ENCODE results near the gene DNM3. TPM values are rescaled to one million over a fixed set of nuclear protein-coding genes. Genes with fewer than 3 reads are reported as not detected.

Gene DNM3
- total RNA-seq, 3 donors from 2014 or later (not counting 1 experiment from before 2014, with no cell fraction given), result 2.5 to 3.3 (median 2.8) TPM

- no peak overlapping the region for H3K27ac Mint-ChIP-seq
These were observed 298.8 kb downstream of the DNM3 start for GRCh38 chr1:172140072-172140471.

DNA sequence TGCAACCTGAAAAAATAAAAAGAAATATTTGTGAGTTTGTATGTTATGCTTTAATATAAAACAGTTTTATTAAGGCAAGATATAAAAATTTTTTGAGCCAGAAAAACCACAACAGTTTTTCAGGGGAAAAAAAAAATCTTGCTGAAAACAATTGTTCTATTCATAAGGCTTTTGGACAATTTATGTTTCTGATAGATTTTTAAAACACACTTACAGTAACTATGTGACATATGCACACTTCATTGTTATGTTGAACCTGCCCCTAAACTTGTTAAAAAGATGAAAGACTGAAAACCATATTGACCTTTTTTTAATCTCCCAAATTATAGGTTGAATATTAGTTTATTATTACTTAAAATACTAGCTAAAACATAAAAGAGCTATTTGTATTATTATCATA lies 299.3 kb downstream of the DNM3 start:
- Histone ChIP-seq H3K27me3 (ENCODE audit: control insufficient read depth, insufficient read depth, low read length) (no peaks in the 10 kb centered on the region), H3K36me3 (ENCODE audit: control insufficient read depth, insufficient read depth, low read length) (no peaks in the 10 kb centered on the region), H3K27ac (ENCODE audit: low read length) (no peak overlapping the region), H3K9me3 (ENCODE audit: control insufficient read depth, insufficient read depth, low read length) (no peaks in the 10 kb centered on the region), H3K4me3 (ENCODE audit: low read length) (no peak overlapping the region), H3K4me1 (ENCODE audit: control insufficient read depth, insufficient read depth, low read length) (no peaks in the 10 kb centered on the region)
- DNase-seq, result no peak
- H3K9me3 Mint-ChIP-seq, result no peaks in the 10 kb centered on the region
- no peak overlapping the region for H3K4me3 Mint-ChIP-seq
- peaks cover 0 to 4% of the 10 kb centered on the region in 2 donors for H3K27me3 Mint-ChIP-seq (ENCODE audit: low read depth in 2 of 2)
- TF ChIP-seq CTCF (IDR thresholded peaks at IDR 0.05), result no peak
- H3K4me1 Mint-ChIP-seq, result peaks cover 0 to 10% of the 10 kb centered on the region in 2 donors
- H3K27ac Mint-ChIP-seq, result no peak overlapping the region
- no peak for ATAC-seq
- intact Hi-C loops (cut with micrococcal nuclease), result no loop called here
- no peaks in the 10 kb centered on the region for H3K36me3 Mint-ChIP-seq

More at GRCh38 chr1:172140072-172140471, 298.8 kb downstream of the DNM3 start:
- no peak for TF ChIP-seq CTCF (IDR thresholded peaks at IDR 0.05)
- no peaks in the 10 kb centered on the region for H3K9me3 Mint-ChIP-seq
- Histone ChIP-seq H3K27me3 (ENCODE audit: control insufficient read depth, insufficient read depth, low read length) (no peaks in the 10 kb centered on the region), H3K4me3 (ENCODE audit: low read length) (no peak overlapping the region), H3K4me1 (ENCODE audit: control insufficient read depth, insufficient read depth, low read length) (no peaks in the 10 kb centered on the region), H3K36me3 (ENCODE audit: control insufficient read depth, insufficient read depth, low read length) (no peaks in the 10 kb centered on the region), H3K27ac (ENCODE audit: low read length) (no peak overlapping the region), H3K9me3 (ENCODE audit: control insufficient read depth, insufficient read depth, low read length) (no peaks in the 10 kb centered on the region)
- ATAC-seq, result no peak
- H3K27me3 Mint-ChIP-seq (ENCODE audit: low read depth in 2 of 2), result peaks cover 0 to 4% of the 10 kb centered on the region in 2 donors
- H3K4me1 Mint-ChIP-seq, result peaks cover 0 to 6% of the 10 kb centered on the region in 2 donors
- WGBS (ENCODE audit: insufficient coverage), result 100% methylated on average over 3 of the region's 3 CpGs
- intact Hi-C loops (cut with micrococcal nuclease), result no loop called here
- H3K36me3 Mint-ChIP-seq, result no peaks in the 10 kb centered on the region
- no peak overlapping the region for H3K4me3 Mint-ChIP-seq
- no peak for DNase-seq

DNA sequence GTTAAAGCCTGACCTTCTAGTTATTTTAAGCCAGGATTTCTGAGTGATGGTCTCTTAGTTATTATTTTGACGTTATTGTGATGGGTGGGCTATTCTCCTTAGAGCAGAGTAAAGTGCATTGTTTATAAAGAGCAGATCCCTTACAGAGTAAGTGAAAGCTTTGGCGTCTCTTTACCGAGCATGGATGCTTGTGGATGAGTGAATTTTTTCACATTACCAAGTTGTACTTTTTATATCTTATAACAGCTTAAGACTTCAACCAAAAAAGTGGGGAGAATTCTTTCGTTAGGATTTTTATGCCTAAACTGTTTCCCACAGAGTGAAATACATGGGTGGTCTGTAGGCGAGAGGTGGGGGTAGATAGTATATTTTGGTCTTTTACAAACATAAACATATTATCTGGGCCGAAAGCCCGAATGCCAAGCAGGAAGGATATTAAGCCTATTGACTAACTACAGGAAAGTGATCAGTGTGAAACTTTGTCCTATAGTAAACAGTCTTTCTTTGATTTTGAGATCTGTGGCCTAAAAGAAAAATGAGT lies 300.1 kb downstream of the DNM3 start:
- peaks cover 0 to 10% of the 10 kb centered on the region in 2 donors for H3K4me1 Mint-ChIP-seq
- H3K27me3 Mint-ChIP-seq (ENCODE audit: low read depth in 2 of 2), result peaks cover 0 to 4% of the 10 kb centered on the region in 2 donors
- no peak for TF ChIP-seq CTCF (IDR thresholded peaks at IDR 0.05)
- DNase-seq (no peak), ATAC-seq (no peak)
- H3K27me3 ChIP-seq (ENCODE audit: control insufficient read depth, insufficient read depth, low read length), result no peaks in the 10 kb centered on the region
- H3K4me1 ChIP-seq (ENCODE audit: control insufficient read depth, insufficient read depth, low read length), result no peaks in the 10 kb centered on the region
- H3K4me3 ChIP-seq (ENCODE audit: low read length), result no peak overlapping the region
- H3K9me3 Mint-ChIP-seq, result no peaks in the 10 kb centered on the region
- H3K9me3 ChIP-seq (ENCODE audit: control insufficient read depth, insufficient read depth, low read length), result no peaks in the 10 kb centered on the region
- H3K27ac Mint-ChIP-seq, result no peak overlapping the region
- intact Hi-C loops (cut with micrococcal nuclease), result no loop called here
- no peak overlapping the region for H3K4me3 Mint-ChIP-seq
- no peaks in the 10 kb centered on the region for H3K36me3 Mint-ChIP-seq
- no peaks in the 10 kb centered on the region for H3K36me3 ChIP-seq (ENCODE audit: control insufficient read depth, insufficient read depth, low read length)
- no peak overlapping the region for H3K27ac ChIP-seq (ENCODE audit: low read length)
- WGBS (ENCODE audit: insufficient coverage), result 78% methylated on average over 3 of the region's 7 CpGs

GRCh38 chr1:172142324-172142723 lies 301.0 kb downstream of the DNM3 start:
- Histone ChIP-seq H3K4me3 (ENCODE audit: low read length) (no peak overlapping the region), H3K36me3 (ENCODE audit: control insufficient read depth, insufficient read depth, low read length) (no peaks in the 10 kb centered on the region), H3K27ac (ENCODE audit: low read length) (no peak overlapping the region), H3K9me3 (ENCODE audit: control insufficient read depth, insufficient read depth, low read length) (no peaks in the 10 kb centered on the region), H3K4me1 (ENCODE audit: control insufficient read depth, insufficient read depth, low read length) (no peaks in the 10 kb centered on the region), H3K27me3 (ENCODE audit: control insufficient read depth, insufficient read depth, low read length) (no peaks in the 10 kb centered on the region)
- Mint-ChIP-seq H3K9me3 (no peaks in the 10 kb centered on the region), H3K4me3 (no peak overlapping the region), H3K4me1 (peaks cover 0 to 10% of the 10 kb centered on the region in 2 donors), H3K36me3 (no peaks in the 10 kb centered on the region), H3K27me3 (ENCODE audit: low read depth in 2 of 2) (peaks cover 0 to 4% of the 10 kb centered on the region in 2 donors), H3K27ac (no peak overlapping the region)
- TF ChIP-seq CTCF (IDR thresholded peaks at IDR 0.05), result no peak
- WGBS (ENCODE audit: insufficient coverage), result 100% methylated on average over 3 of the region's 5 CpGs
- intact Hi-C loops (cut with micrococcal nuclease), result no loop called here
- DNase-seq, result no peak
- no peak for ATAC-seq
